Stimulated activated CD4-positive, alpha-beta T cell treated with anti-CD3 and anti-CD28 coated beads, Interleukin-12 subunit alpha, Interleukin-12 subunit beta, amount 100 ng/mL, for 48 hours (primary cell): Measurements from ENCODE around the gene TMEM54.

Source experiments
- DNase-seq, 3 donors: peaks; one replicate each; pipeline ENCODE4 v3.0.0-alpha.2; 2020; ENCODE audit warnings: low read depth in 2 of 3, low spot score in 1 of 3

TMEM54 gene

DNA sequence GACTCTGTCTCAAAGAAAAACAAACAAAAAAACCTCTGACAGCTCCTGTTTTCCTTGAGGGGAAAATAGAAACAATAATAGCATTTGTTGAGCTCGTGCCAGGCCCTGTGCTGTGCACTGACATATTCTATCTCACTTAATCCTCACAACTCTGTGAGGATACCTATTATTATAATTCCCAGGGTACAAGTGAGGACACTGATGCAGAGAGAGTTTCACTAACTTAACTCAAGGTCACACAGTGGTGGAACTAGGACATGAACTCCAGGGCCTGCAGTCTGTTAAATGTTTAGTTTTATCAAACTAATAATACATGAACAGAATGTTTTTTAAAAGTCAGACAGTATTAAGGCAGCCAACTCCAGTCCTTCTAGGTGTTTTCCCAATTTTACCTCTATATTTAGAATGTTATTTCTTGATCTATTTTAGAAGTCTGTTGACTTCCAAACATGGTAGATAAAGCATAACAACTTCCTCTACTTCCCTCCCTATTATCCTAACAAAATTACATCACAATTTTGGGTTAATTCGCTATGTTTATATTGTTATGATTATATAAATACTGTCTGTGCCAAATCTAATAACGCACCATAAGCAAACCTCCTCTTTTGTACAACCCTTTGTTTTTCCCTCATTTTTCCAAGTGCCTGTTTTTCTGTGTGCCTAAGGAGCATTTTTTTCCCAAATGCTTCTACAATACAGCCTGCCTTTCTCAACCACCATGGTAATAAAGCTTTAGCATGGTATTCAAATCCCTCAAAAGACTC is 35.4 kb downstream of the TMEM54 start:
- no peak for DNase-seq

DNA sequence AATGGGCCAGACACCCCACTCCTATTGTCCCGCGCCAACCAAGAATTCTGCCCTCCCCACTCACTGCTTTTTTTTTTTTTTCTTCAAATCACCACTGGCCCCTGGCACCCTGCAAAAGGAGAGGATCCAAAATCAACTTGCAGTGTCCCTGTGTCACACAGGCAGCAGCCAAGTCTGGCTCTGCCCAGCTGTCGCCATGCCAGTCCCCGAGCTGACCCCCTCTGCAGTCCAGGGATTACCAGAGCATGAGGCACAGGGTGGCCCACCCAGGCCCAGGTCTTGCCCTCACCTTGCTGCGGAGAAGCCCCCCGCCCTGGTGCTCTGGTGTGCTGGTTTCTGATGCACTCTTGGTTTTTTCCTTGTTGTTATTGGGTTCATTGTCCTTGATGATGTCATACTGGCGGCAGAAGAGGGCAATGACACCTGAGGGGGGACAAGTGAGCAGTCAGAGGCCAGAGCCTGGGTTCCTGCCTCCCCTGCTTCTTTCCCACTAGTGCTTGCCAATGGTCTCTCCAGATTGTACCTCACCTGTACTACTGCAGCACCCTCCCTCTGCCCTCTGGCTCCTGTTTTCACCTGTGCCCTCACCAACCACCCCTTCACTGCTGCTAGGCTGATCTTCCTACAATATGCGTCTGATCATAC is 36.7 kb downstream of the TMEM54 start:
- no peak for DNase-seq

DNA sequence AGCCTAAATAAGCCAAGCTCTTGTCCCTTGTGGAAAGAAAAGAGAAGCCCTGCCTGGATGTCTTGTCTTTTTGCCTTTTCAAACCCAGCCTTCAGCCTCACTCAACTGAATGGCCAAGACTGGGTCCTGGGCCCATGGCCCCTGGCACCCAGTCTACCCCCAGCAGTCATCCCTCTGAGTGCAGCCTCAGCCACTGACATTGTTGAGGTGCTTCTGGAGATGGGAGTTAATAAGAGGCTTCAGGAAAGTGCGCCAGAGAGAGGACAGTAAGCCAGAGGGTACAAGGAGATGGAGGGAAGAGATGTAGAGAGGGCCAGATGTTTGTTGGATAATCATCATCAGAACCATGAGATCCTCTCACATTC is 37.3 kb downstream of the TMEM54 start:
- DNase-seq: no peak

DNA sequence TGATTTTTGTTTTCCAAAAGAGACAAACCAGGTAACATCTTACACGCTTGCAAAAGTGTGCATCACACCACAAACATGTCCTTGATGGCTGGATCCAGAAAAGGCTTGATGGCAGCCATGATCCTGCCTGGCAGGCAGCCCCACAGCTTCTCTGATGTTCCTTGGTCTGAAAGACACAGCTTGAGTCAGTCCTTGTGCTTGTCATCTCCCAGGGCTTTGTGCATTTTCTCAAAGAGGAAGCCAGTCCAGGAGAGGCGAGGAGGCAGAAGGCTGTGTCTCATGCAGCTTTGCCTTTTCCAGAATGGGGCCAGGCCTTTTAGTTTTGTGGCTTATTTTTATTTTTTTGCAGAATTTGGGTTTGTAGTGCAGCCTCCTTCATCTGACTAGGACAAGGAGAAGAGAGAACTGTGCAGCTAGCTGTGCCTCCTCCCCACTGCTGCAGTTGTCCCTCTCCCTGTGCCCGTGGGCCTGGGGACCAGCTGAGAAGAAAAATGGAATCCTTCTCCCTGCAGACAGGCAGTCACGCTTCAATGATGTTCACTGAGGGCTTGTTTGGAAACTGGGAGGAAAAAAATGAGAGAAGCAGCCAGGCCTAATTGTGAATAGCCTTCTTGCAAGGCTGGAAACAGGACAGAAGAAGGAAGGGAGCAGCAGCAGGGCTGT is 37.8 kb downstream of the TMEM54 start:
- no peak for DNase-seq

DNA sequence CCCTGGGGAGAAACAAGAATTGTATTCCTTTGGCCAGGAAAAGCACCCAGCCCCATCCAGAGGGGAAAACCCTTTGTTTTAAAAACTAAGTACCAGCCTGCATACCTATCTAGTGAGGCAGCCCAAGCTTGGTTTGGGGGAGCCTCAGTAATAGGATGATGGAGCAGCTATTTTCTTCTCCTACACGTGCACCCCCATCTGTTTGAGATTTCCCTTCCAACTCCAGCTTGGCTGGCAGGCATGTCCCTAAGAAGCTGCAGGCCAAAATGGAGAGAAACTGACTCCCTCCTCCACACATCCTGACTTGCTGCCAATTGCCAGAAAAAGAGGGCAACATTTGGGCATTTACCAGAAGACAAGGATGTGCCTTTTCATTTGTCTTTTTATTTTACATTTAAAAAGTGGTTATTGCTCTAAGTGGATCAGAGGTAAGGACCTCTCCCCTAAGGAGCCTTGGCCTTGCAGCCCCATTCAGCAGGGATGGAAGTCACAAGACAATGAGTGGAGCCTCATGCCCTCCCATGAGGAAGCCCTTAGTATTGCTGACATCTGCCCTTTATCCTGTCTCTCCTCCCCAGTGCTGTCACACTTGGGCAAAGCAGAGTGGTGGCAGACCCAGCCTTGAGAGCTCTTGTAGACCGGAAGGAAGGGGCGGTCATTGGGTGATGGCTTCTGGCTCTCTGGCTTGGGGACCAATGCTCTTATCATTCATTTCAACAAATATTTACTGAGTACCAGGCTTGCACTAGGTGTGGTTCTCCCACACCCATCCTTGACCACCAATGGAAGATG is 39.1 kb downstream of the TMEM54 start:
- no peak for DNase-seq

DNA sequence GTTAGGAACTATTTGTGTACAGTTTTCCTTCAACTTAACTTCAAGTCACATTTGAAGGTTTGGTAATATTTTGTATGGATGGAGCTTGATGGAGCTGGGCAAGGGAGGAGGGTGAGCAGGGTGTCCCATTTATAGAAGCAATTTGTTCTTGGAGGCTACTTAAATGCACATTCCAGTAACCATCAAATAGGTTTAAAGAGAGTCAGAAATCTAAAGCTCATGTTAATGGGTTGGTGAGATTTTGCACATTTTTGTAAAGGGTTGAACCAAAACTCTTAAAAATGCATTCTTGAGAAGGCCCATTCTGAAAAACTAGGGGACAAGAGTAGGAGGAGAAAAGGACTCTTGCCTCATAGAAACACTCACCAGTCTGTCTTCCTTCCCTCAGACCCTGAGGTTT is 40.6 kb downstream of the TMEM54 start:
- no peak for DNase-seq

DNA sequence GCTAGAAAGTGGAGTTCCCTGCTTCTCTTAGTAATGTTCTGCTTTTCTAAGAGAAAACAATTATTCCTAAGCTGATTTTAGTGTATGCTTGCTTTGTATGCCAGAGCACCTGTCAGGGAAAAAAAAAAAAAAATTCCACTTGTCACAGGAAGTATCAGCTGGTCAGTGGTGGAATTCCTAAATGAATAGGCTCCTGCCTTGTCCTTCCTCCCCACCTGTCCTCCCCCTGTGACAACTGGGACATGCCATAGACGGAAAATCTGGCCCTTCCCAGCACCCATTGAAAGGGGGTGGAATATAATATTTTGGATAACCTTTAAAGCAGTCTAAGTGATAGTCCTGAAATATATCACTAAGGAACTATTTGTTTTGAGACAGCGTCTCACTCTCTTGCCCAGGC is 41.3 kb downstream of the TMEM54 start:
- no peak for DNase-seq

DNA sequence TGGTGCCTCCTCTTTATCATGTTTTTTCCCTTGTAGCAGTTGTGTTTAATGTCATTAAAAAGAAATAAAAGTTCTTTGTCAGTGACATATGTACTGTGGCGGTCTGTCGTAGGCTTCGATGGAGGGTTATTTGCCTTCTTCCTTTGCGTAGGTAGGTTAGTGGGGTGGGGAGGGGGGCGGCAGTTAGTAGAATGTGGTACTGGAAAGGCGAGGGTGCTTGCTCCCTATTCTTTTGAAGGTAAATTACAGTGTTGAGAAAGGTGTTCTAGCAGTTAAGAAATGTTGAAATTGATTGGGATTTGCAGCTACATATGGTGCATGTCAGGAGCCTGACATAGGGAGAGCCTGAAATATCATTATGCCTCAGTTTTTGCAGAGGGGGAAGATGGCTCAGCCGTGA is 42.4 kb downstream of the TMEM54 start:
- DNase-seq: no peak

DNA sequence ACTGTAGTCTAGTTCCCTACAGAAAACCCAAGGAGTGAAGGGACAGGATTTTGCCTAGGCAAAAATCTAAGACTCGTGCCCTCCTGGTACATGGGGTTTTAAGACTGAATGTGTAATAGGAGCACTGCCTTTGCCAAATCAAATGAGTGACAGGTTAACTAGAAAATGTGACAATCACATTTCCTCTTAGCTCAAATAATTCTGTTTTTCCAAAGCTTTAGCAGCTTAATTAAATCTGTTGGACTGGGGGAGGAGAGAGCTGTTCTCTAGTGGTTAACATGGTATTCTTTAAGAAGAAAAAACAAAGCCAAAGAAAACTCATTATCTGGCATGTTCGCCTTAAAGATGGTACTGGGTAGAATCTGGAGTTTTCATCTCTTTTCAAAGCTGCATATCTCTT is 43.1 kb downstream of the TMEM54 start:
- DNase-seq: no peak

DNA sequence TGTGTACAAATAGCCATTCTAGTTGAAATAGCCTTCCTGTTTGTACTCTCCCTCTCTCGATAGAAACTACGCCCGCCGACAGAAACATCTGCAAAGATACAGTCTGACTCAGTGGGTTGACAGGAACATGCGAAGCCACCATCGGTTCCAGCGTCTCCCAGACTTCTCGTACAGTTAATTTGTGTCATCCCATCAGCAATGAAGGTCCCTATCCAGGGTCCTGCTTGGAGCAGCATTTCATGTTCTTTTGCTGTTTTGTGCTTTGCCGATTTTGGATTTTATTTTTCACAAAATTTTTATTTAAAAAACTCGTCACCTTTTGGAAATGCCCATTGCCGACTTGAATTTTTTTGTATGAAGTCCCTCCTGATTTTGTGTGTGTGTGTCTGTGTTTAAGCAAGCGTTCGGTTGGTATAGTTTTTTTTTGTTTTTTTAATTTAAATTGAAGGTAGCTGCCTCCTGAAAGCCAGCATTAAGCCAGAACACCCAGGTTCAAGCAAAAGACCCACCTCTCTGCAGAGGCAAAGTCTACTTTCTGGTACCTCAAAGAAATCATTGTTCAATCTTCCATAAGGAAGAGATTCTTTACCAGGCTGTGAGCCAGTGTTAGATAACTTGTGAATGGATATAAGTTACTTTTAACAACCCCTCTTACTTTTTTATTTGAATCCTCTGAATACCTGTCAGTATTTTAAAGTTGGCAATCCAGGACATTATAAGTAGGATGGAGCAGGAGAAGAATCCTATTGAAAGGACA is 45.1 kb downstream of the TMEM54 start:
- DNase-seq: no peak

DNA sequence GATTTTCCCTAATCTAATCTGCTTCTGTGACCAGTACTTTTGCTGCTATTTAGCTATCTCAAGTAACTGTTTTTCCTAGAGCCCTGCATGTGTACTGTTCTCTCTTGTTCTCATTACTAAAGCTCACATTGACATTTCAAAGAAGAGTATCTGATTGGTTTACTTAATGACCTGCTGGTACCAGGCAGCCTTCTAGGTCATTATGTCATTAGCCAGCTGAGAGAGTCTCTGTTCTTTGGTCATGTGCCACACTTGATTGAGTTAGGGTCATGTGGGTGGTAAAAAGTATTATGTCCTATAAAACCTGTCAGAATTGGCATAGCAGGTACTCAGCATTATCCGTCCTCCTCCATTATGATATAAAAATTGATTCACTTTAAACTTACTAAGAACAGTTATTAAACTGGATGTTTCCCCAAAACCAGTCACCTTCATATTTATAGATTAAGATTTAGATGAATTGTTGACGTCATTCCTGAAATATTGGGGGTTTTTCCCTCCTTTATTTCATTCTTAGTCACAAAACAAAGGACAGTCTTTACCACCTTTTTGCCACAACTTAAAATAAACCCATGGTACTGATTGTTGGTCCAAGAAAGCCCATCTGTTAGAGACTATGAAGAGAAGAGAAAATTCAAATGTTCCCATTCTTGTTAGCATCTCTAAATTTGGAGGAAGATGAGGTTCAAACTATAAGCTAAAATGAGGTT is 52.7 kb downstream of the TMEM54 start:
- no peak for DNase-seq
